ENCODE results near the gene MNDA.

Gene MNDA

GRCh38 chr1:158812336-158812735, 18.8 kb upstream of the MNDA start:
- CTCF ChIA-PET: no interaction called here
- no peak for TF ChIP-seq FOXK2 (IDR thresholded peaks at IDR 0.05)
- no peak for TF ChIP-seq FOXM1 (IDR thresholded peaks at IDR 0.05; ENCODE audit: borderline replicate concordance)
- no peak for TF ChIP-seq PKNOX1 (IDR thresholded peaks at IDR 0.05)
- TF ChIP-seq TARDBP (IDR thresholded peaks at IDR 0.05): no peak
- no peak for TF ChIP-seq NFRKB (IDR thresholded peaks at IDR 0.05)
- POLR2A ChIA-PET: no interaction called here
- DNase-seq (ENCODE audit: extremely low spot score): no peak

GRCh38 chr1:158813164-158813563, 18.0 kb upstream of the MNDA start:
- TF ChIP-seq L3MBTL2 (conservative IDR thresholded peaks at IDR 0.05) (no peak), BHLHE40 (IDR thresholded peaks at IDR 0.05; ENCODE audit: borderline replicate concordance) (no peak), SP1 (IDR thresholded peaks at IDR 0.05) (no peak), ZNF384 (IDR thresholded peaks at IDR 0.05) (no peak)
- DNase-seq (ENCODE audit: extremely low spot score): no peak
- ChIA-PET CTCF (no interaction called here), POLR2A (no interaction called here)

GRCh38 chr1:158814970-158815369, 16.2 kb upstream of the MNDA start:
- CTCF ChIA-PET: no interaction called here
- no peak for TF ChIP-seq L3MBTL2 (conservative IDR thresholded peaks at IDR 0.05)
- TF ChIP-seq FOXK2 (IDR thresholded peaks at IDR 0.05): no peak
- TF ChIP-seq TARDBP (IDR thresholded peaks at IDR 0.05): no peak
- TF ChIP-seq SP1 (IDR thresholded peaks at IDR 0.05): no peak
- TF ChIP-seq SUZ12 (IDR thresholded peaks at IDR 0.05): no peak
- no peak for TF ChIP-seq BHLHE40 (IDR thresholded peaks at IDR 0.05; ENCODE audit: borderline replicate concordance)
- no peak for TF ChIP-seq PKNOX1 (IDR thresholded peaks at IDR 0.05)
- no peak for DNase-seq (ENCODE audit: extremely low spot score)
- POLR2A ChIA-PET: no interaction called here

- POLR2A ChIA-PET: no interaction called here
- CTCF ChIA-PET: no interaction called here
- TF ChIP-seq ARNT (IDR thresholded peaks at IDR 0.05) (no peak), FOXK2 (IDR thresholded peaks at IDR 0.05) (no peak), LEF1 (IDR thresholded peaks at IDR 0.05; ENCODE audit: borderline replicate concordance) (no peak), ZNF384 (IDR thresholded peaks at IDR 0.05) (no peak), ELF4 (IDR thresholded peaks at IDR 0.05) (no peak), SUZ12 (IDR thresholded peaks at IDR 0.05) (no peak), TARDBP (IDR thresholded peaks at IDR 0.05) (no peak), FOXM1 (IDR thresholded peaks at IDR 0.05; ENCODE audit: borderline replicate concordance) (no peak), BHLHE40 (IDR thresholded peaks at IDR 0.05; ENCODE audit: borderline replicate concordance) (no peak), PKNOX1 (IDR thresholded peaks at IDR 0.05) (no peak), HDGF (IDR thresholded peaks at IDR 0.05; ENCODE audit: borderline replicate concordance) (no peak), SP1 (IDR thresholded peaks at IDR 0.05) (no peak), L3MBTL2 (conservative IDR thresholded peaks at IDR 0.05) (no peak), CTBP1 (IDR thresholded peaks at IDR 0.05; ENCODE audit: borderline replicate concordance) (no peak)
- no peak for DNase-seq (ENCODE audit: extremely low spot score)
These were observed 12.6 kb upstream of the MNDA start for GRCh38 chr1:158818560-158818959.

GRCh38 chr1:158818975-158819431, 12.1 kb upstream of the MNDA start:
- CTCF ChIA-PET: no interaction called here
- TF ChIP-seq ARNT (IDR thresholded peaks at IDR 0.05): no peak
- TF ChIP-seq LEF1 (IDR thresholded peaks at IDR 0.05; ENCODE audit: borderline replicate concordance): no peak
- no peak for TF ChIP-seq ELF4 (IDR thresholded peaks at IDR 0.05)
- no peak for TF ChIP-seq SP1 (IDR thresholded peaks at IDR 0.05)
- POLR2A ChIA-PET: no interaction called here
- no peak for DNase-seq (ENCODE audit: extremely low spot score)

GRCh38 chr1:158819461-158820443, 11.4 kb upstream of the MNDA start:
- DNase-seq (ENCODE audit: extremely low spot score): no peak
- ChIA-PET CTCF (no interaction called here), POLR2A (no interaction called here)
- no peak for TF ChIP-seq L3MBTL2 (conservative IDR thresholded peaks at IDR 0.05)
- TF ChIP-seq FOXM1 (IDR thresholded peaks at IDR 0.05; ENCODE audit: borderline replicate concordance): no peak
- TF ChIP-seq CTBP1 (IDR thresholded peaks at IDR 0.05; ENCODE audit: borderline replicate concordance): no peak
- no peak for TF ChIP-seq SP1 (IDR thresholded peaks at IDR 0.05)
- TF ChIP-seq ARNT (IDR thresholded peaks at IDR 0.05): no peak
- TF ChIP-seq TARDBP (IDR thresholded peaks at IDR 0.05): no peak
- no peak for TF ChIP-seq LEF1 (IDR thresholded peaks at IDR 0.05; ENCODE audit: borderline replicate concordance)
- TF ChIP-seq NFRKB (IDR thresholded peaks at IDR 0.05): no peak
- no peak for TF ChIP-seq HDGF (IDR thresholded peaks at IDR 0.05; ENCODE audit: borderline replicate concordance)
- no peak for TF ChIP-seq BHLHE40 (IDR thresholded peaks at IDR 0.05; ENCODE audit: borderline replicate concordance)
- no peak for TF ChIP-seq SUZ12 (IDR thresholded peaks at IDR 0.05)
- no peak for TF ChIP-seq ELF4 (IDR thresholded peaks at IDR 0.05)
- no peak for TF ChIP-seq FOXK2 (IDR thresholded peaks at IDR 0.05)

- ChIA-PET CTCF (no interaction called here), POLR2A (no interaction called here)
- TF ChIP-seq TARDBP (IDR thresholded peaks at IDR 0.05): no peak
- TF ChIP-seq L3MBTL2 (conservative IDR thresholded peaks at IDR 0.05): no peak
- TF ChIP-seq BHLHE40 (IDR thresholded peaks at IDR 0.05; ENCODE audit: borderline replicate concordance): no peak
- TF ChIP-seq SUZ12 (IDR thresholded peaks at IDR 0.05): no peak
- no peak for TF ChIP-seq HDGF (IDR thresholded peaks at IDR 0.05; ENCODE audit: borderline replicate concordance)
- no peak for TF ChIP-seq PKNOX1 (IDR thresholded peaks at IDR 0.05)
- TF ChIP-seq SP1 (IDR thresholded peaks at IDR 0.05): no peak
- no peak for TF ChIP-seq FOXA1 (IDR thresholded peaks at IDR 0.05)
- no peak for TF ChIP-seq ELF4 (IDR thresholded peaks at IDR 0.05)
- DNase-seq (ENCODE audit: extremely low spot score): no peak
These were observed 9.4 kb upstream of the MNDA start for GRCh38 chr1:158821723-158822122.

Data from HEK293T (cell line).